HG02938 (cell line): ENCODE results near the gene HABP4.

Source experiments
- ATAC-seq: cut with Tn5 transposase; IDR thresholded peaks from one replicate; pipeline ENCODE4 v1.9.1; 2021; ENCODE audit warnings: mild to moderate bottlenecking, moderate library complexity; ENCODE audit not compliant: unreplicated experiment

Gene HABP4, protein sequence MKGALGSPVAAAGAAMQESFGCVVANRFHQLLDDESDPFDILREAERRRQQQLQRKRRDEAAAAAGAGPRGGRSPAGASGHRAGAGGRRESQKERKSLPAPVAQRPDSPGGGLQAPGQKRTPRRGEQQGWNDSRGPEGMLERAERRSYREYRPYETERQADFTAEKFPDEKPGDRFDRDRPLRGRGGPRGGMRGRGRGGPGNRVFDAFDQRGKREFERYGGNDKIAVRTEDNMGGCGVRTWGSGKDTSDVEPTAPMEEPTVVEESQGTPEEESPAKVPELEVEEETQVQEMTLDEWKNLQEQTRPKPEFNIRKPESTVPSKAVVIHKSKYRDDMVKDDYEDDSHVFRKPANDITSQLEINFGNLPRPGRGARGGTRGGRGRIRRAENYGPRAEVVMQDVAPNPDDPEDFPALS

DNA sequence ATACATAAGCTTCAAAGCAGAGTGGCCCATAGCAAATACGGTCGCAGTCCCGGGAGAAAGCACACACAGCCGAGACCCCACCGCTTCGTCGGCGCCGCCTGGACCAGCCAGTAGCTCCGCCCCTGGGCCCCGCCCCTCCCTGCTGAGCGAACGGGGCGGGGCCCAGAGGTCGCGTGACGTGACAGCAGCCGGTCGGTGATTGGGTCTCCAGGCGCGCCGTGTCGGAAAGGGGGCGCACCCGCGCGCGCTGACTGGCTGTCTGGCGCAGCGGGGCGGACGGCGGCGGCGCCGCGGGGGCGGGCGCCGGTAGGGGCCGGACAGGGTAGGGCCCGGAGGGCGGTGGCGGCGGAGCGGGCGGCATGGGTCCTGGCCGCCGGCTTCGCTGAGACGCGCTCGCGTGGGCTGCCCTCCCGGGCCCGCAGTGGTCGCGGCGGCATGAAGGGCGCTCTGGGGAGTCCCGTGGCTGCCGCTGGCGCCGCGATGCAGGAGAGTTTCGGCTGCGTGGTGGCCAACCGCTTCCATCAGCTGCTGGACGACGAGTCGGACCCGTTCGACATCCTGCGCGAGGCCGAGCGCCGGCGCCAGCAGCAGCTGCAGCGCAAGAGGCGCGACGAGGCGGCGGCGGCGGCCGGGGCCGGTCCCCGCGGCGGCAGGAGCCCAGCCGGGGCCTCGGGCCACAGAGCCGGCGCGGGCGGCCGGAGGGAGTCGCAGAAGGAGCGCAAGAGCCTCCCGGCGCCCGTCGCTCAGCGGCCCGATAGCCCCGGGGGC, at the start of gene HABP4:
TSS of gene HABP4 (plus strand) at position 325 of the 768 bp plus-strand sequence. CDS start at position 436, 111 bp downstream.
- peak; percentile 90 for ATAC-seq

DNA sequence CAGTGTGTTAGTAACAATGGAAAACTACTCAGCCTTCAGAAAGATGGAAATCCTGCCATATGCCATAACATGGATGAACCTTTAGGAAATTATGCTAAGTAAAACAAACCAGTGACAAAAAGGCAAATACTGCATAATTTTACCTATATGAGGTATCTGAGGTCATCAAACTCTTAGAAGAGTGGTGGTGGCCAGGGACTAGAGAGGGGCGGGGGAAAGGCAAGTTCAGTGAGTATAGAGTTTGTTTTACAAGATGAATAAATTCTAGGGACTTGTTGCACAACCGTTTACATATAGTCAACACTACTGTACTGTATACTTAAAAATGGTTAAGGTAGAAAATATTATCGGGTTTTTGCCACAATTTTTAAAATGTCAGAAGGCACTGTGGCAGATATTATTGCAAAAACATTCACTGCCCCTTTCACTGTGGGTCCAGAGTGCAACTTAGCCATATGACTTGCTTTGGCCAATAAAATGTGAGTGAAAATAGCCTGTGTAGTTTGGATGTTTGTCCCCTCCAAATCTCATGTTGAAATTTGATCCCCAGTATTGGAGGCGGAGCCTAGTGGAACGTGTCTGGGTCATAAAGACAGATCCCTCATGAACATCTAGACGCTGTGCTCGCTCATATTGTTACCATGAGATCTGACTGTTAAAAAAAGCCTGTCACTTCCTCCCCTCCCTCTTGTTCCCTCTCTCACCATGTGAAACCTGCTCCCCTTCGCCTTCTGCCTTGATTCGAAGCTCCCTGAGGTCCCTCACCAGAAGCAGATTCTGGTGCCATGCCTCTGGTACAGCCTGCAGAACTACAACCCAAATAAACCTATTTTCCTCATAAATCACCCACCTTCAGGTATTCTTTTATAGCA, 41.3 kb upstream of the HABP4 start:
- no peak for ATAC-seq

DNA sequence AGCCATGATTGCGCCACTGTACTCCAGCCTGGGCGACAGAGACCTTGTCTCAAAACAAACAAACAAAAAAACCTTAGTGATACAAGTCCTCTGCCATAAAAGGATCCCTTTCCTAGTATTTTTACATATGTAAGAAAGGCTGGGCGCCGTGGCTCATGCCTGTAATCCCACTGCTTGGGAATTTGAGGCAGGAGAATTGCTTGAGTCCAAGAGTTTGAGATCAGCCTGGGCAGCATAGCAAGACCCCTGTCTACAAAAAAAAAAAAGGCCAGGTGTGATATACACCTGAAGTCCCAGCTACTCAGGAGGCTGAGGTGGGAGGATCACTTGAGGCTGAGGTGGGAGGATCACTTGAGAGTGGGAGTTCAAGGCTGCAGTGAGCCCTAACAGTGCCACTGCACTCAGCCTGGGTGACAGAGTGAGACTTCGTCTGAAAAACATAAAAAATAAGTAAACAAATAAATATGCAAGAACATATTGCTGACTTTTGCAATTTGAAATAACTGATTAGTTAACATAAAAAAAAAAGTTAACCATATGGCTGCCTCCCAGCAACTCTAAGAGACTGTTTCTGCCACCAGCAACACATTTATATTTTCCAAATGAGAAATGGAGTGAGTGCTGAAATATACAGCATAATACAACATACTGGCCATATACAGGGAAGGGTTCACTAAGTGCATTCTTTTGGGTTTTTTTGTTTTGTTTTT, 38.7 kb upstream of the HABP4 start:
- ATAC-seq = no peak

DNA sequence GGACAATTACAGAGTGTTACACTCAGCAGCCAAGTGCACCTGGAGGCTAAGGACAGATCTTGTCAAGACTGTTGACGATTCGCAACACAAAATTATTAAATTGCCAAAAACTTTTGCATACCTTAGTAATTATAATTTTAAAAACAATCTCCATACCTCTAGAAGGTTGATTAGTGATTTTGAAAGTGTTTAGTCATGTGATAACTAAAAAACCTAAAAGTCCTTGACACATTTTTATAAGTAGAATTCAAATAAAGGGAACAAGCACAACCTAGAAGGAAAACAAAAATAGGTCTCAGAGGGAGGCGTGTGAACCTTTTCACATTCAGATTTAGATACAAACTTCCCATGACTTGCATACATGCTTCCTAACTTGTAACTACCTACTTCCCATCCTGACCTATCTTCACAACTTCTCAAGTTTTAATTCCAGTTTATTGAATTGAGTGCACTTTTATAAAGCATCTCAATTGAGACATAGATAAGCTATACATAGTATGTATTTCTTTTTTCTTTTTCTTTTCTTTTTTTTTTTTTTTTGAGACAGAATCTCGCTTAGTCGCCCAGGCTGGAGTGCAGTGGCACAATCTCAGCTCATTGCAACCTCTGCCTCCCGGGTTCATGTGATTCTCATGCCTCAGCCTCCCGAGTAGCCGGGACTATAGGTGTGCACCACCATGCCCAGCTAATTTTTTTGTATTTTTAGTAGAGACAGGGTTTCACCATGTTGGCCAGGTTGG, 37.6 kb upstream of the HABP4 start:
- no peak for ATAC-seq

DNA sequence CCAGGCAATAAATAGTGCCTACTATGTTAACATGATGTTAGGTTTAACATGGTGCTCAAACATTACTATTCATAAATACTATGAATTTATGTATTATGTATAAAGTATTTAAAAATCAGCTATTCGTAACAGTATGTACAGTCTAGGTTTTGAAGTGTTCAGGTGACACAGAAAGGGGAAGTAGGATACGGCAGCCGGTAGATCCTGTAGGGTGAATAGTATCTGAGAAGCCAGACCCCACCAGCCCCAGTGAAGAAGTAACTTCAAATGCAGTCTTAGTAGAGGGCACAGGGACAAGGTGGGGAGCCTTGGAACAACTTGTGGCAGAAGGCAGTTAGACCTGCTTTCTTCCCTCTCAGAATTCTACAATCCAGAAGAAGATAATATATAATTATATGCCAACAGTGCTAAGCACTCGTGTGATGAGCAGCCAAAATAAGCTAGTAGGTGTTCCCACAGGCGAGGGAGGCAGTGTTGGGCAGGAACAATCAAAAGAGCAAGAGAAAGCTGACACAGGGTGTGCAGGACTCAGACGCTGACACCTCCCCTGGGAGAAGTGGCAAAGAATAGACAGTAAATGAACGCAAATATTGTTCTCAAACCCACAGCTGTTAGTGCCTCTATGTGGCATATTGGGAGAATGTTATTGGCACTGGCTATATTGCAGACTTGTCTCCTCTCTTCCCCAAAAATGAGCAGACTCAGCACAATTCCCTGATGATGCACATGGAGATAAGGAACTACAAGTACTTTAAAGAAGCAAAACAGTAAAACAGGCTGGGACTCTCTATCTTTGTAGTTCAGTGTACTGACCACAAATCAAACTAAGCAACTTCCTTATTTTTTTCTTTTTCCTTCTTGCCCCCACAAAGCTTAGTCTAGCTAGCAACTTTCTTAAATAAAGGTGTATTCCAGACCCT, 36.4 kb upstream of the HABP4 start:
- ATAC-seq = peak; percentile 25

DNA sequence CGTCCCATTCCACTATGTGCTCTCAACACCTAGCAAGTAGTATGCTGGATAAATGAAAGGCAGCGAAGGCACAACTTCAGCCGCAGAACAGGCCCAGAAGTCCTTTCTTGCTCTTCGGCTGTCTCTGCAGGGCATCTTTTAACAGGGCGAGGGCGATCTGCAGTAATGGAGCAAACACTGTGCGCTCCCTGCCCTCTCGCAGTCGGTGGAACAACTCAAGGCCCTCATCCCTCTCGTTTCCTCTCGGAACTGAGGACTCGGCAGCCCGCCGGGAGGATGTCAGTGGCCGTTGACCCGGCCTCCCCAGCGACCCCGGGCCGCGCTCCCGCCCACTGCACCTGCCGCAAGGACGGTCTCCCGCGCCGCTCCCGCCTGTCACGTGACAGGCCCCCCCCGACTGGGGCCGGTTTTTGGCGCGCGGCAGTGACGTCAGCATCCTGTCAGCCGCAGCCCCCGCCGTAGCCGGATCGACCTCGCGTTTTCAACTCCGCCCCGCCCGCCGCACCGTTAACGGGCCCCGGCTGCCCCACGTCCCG, 32.9 kb upstream of the HABP4 start:
- ATAC-seq = peak; percentile 20

DNA sequence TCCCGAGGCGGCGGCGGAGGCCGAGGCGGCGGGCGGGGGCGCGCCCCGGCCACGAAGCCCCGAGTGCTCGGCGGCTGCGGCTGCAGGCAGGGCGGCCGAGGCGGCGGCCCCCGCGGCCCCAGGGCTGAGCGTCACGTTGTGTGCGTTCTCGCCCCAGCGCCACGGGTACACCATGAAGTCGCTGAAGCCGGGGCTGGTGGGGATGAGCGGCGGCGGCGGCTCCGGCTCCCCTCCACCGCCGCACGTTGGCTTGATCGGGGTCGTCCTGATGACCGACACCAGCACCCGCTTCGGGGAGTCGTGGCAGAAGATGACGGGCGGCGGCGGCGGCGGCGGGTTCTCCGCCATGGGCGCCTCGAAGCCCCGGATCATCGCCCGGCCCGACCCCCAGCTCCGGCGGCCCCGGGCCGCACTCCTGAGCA, 32.3 kb upstream of the HABP4 start:
- peak; percentile 0 for ATAC-seq

DNA sequence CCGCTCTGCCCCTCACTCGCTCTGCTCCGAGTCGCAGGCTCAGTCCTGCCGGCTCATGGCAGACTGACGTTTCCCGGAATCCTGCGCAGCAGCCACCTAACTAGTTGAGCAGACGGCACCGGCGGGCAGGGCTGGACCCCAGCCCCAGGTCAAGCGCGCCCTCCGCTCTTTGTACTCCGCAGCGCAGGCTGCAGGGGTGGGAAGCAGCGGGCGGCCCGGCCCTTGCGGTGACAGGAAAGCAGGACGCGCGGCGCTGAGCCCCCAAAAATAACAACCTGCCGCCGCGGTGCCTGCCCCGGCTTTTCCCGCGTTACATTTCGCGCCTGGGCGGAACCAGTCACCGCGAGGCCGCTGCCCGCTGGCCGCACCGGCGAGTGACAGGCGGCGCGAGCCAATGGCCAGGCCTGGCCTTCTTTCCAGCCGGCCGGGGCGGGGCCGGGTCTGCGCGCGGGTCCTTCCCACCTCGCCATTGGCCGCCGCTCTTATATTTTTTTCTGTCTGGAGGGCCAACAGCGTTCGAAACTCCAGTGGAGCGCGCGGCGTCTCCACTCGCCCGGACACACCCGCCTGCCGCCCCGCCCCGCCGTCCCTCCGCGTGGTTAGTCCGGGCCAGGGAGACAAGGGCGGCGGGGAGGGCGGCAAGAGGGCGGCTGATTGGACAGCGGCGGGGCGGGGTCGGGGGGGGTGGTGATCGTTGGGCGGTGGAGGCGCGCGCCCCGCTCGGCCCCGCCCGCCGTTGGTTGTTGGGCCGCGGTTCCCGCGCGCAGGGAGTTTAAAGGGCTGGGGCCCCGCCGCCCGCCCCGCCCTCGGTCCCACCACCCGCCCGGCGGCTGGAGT, 31.7 kb upstream of the HABP4 start, which contains the start of gene ZNF367:
TSS of gene ZNF367 (minus strand) at position 288 of the 837 bp plus-strand sequence. CDS start 338 bp downstream, outside the sequence.
- peak; percentile 46 for ATAC-seq

DNA sequence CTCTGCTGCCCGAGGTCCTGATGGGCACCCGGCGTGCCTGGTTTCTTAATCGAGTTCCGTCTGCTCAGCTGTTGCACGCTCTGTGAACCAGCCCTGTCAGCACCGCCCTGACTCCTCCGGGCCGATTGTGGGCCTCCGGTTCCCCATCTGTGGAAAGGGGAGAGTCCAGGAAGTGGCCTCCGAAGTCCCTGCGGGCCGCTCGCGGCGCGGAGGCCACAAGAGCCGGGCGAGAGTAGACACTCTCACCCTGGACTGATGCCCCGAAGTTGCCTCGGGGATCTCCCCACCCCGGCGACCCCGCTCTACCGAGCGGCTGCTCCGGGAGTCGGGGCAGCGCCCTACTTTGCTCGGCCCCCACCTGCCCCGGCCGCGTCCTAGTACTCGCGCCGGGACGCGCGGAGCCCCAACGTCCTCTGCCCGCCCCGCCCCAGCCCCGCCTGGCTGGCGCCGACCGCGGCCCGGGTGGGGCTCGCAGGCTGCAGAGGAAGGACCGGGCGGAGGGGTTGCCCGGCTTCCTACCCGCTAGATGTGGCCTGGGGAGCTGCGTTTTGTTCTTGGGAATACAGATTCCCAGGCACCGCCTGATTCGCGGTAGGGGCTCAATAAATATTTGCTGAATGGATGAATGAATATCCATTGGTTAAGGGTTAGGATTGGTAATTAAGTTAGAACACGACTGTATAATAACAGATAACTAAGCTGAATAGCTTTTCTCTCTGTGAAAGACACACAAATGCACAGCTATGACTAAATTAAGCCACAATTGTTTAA, 30.9 kb upstream of the HABP4 start:
- ATAC-seq = peak; percentile 17

DNA sequence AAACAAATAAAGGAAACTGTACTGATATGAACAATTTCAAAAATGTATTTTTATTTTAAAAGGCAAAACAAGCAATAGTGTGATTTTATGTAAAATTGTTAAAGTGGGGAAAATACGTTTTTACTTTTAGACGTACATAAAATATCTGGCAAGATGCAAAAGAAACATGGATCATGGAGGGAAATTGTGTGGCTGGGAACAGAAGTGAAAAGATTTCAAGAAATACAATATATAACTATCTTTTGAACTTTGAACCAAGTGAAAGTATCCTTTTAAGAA, 30.3 kb upstream of the HABP4 start:
- no peak for ATAC-seq

DNA sequence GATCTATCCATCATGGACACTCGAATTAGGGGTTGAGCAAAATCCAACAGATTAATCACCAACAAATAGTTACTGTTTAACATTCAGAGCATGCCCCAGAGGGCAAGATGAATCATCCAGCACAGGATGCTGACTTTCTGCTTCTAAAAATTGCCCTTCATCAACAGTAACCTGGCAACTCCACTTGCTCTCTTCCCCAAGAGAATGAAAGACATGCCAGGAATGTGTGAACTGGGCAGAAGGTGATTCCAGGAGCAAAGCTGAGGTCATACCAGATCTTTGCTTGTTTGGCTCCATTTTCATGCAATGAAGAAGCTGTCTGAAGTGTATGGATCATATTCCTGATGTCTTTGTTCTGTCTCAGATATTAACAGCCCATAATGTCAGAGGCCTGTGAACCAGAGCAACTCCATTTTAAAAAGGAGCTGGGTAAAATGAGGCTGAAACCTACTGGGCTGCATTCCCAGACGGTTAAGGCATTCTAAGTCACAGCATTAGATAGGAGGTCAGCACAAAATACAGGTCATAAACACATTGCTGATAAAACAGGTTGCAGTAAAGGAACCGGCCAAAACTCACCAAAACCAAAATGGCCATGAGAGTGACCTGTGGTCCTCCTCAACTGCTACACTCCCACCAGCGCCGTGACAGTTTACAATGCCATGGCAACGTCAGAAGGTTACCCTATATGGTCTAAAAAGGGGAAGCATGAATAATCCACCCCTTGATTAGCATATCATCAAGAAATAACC, 29.3 kb upstream of the HABP4 start:
- no peak for ATAC-seq

DNA sequence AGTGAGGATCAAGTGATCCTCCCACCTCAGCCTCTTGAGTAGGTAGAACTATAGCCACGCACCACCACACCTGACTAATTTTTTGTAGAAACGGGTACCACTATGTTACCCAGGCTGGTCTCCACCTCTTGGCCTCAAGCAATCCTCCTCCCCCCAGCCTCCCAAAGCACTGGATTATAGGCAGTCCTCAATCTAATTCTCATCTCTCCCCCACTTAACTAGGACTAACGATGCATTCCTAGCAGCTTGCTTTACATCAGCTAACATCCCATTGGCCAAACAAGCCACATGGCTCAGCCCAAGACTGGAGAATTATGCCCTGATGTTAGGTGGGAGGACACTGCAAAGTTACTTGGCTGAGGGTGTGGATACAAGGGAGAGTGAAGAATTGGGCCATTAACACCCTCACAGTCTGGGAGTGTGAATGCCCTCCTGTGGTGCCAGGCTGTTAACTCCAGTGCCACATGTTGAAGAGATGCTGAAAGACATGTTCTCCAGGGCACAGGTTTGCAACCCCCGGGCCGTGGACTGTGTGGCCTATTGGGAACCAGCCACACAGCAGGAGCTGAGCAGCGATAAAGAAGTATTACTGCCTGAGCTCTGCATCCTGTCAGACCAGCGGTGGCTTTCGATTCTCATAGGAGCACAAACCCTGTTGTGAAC, 26.5 kb upstream of the HABP4 start:
- no peak for ATAC-seq

DNA sequence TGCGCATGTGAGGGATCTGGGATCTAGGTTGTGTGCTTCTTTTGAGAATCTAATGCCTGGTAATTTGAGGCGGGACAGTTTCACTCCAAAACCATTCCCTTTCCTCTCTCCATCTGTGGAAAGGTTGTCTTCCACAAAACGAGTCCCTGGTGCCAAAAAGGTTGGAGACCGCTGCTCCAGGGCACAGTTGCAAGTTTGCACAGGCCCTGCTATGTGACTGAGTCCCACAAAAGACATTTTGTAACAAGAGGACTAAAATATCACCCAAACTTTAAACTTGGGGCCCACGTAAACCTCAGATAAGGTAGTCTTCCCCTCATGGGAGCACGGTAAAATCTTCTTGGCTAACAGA, 26.0 kb upstream of the HABP4 start:
- ATAC-seq = no peak

DNA sequence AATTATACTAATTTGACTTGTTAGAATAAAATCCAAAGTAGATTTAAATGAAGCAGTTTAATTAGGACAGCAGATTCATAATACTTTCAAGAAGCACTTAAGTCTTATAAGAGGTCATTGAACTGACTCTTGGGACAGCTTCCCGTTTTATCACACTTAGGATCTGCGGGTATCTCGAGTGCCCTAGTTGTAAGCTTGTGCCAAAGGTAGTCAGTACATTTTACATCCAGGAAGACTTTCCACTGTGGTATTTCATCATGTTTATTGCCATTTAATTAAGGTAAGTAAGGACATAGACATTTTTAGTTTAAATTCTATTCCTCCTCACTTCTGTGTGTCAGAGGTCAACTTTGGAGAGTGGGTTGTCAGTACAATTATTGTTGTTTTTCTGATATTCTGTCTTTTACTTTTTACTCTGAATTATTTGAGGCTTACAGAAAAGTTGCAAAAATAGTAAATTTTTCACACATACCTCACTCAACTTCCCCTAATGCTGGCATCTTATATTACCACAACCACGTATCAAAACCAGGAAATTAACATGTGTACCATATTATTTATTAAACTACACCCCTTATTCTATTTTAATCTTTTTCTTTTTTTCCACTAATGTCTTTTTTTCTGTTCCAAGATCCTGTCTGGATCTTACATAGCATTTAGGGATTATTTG, 24.3 kb upstream of the HABP4 start:
- no peak for ATAC-seq

DNA sequence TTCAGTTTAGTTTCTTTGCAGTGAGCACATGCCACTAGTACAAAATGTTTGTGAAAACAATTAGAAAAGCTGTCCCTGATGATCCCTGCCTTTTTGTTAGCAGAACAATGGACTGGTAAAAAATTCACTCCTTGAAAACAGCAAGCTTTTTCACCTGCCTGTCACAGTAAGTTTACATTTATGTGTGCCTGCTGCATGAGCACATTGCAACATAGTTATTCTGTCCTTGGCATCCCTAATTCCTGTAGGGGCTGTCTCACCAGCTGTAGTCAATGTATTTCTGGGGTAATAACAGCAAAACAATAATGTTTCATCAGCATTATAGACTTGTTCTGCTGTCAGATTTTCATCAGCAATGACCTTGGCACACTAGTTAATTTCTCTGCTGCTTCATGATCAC, 20.2 kb upstream of the HABP4 start:
- no peak for ATAC-seq
